Kidney (tissue), 14 donors: ENCODE measurements around the gene YBX1. TPM values are rescaled to one million over a fixed set of nuclear protein-coding genes. Genes with fewer than 3 reads are reported as not detected.

Source experiments
- DNase-seq, 5 donors: peaks; one replicate each; pipeline ENCODE4 v3.0.0-alpha.2; 2013 to 2020
- FAIRE-seq: peaks from 2 replicates; lab custom pipeline; 2012; peaks lifted over from hg19 to GRCh38; lab: Jason Lieb, UNC
- H3K27ac ChIP-seq, 2 donors: one replicate each; pipeline ENCODE4 v1.7.0; 2013; ENCODE audit warnings: low read depth in 2 of 2, low read length in 2 of 2, inconsistent platforms in 1 of 2
- H3K27me3 ChIP-seq: one replicate; pipeline ENCODE4 v1.7.1; 2013; ENCODE audit warnings: low read length, inconsistent platforms; ENCODE audit not compliant: control insufficient read depth, insufficient read depth
- H3K36me3 ChIP-seq, 3 donors: one replicate each; pipeline versions ENCODE4 v1.7.0 to v1.7.1; 2013; ENCODE audit warnings: low read length in 3 of 3, control low read depth in 1 of 3, inconsistent platforms in 1 of 3; ENCODE audit not compliant: insufficient read depth in 3 of 3, control insufficient read depth in 2 of 3
- H3K4me1 ChIP-seq, 3 donors: one replicate each; pipeline versions ENCODE4 v1.7.0 to v1.7.1; 2013; ENCODE audit warnings: low read length in 3 of 3, inconsistent platforms in 1 of 3, low read depth in 1 of 3; ENCODE audit not compliant: control insufficient read depth in 2 of 3, insufficient read depth in 2 of 3
- H3K4me3 ChIP-seq, 3 donors: one replicate each; pipeline versions ENCODE4 v1.7.0 to v1.8.1; 2013; ENCODE audit warnings: low read length in 3 of 3, control low read depth in 1 of 3, inconsistent platforms in 1 of 3
- H3K9ac ChIP-seq, 3 donors: one replicate each; pipeline versions ENCODE4 v1.7.0 to v1.7.1; 2013; ENCODE audit warnings: low read length in 3 of 3, control low read depth in 1 of 3, inconsistent platforms in 1 of 3
- H3K9me3 ChIP-seq, 3 donors: one replicate each; pipeline versions ENCODE4 v1.7.0 to v1.7.1; 2013; ENCODE audit warnings: low read length in 3 of 3, control low read depth in 1 of 3, inconsistent platforms in 1 of 3; ENCODE audit not compliant: control insufficient read depth in 2 of 3, insufficient read depth in 1 of 3
- intact Hi-C: fragments of 100-400 bp; cut with DNase I; formaldehyde crosslinking; loops from one replicate; pipeline ENCODE4 v1.11.1; 2022
- polyA plus RNA-seq: library from polyadenylated mRNA; stranded (reverse); fragments of 350-450 nt; fragmentation: Illumina TruSeq; extraction: RNeasy Lipid Tissue Mini Kit (QIAGEN cat#74804); gene quantifications from one replicate; pipeline ENCODE4 v1.2.3, GENCODE V29; 2014; ENCODE audit warnings: low read depth, low replicate concordance; ENCODE audit not compliant: insufficient read depth
- total RNA-seq: library from RNA; stranded (reverse); fragmentation: NEBNext Ultra II Directional; extraction: Animal tissue kit (Norgen Biotek cat#: 25700); gene quantifications from one replicate; pipeline ENCODE4 v1.2.1, GENCODE V29; 2021
- TF ChIP-seq, protein P1 (sequence below): IDR thresholded peaks from 3 replicates; pipeline ENCODE4 v1.5.1; 2012; ENCODE audit warnings: mild to moderate bottlenecking, moderate library complexity, borderline replicate concordance; ENCODE audit not compliant: insufficient read depth; ENCODE audit errors: extremely low read depth
- donor health status: control.
- donor health status: control.
- donor health status: control.
- donor health status: control.
- donor health status: control.
- donor health status: DM: yes; HTN: yes; CAD: no.
- donor health status: Normal renal cell carcinoma (clear cell type).

Gene YBX1
- total and polyA plus RNA-seq, 2 donors from 2014 or later = 395 to 418 TPM

DNA sequence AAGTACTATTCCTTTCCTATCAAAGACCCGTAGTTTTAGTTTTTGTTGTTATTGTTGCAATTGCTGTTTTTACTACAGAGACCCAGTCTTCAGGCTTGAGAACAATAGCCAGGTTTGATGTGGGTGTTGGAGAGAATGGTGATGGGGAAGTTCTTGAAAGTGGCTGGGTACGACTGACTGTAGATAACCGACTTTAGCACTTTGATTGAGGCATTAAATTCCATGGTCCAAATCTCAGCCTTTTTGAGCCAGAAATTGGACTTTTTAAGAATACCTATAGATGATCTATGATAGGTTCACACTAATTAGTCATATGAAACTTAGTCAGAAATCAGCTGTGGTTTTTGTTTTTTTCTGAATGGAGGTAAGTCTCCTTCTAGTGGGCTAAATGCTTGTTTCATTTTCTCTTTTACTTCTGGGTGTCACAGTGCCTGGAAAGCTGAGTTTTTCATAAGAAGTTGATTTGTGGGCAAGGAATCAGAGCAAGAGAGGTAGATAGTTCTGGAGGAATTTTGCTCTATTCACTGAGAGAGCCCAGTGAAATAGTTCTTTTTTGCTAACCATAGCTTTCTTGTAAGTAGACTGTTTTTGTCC, 21.2 kb upstream of the YBX1 start:
- peaks cover 0 to 7% (median 5%) of the 10 kb centered on the region in 3 donors for H3K4me1 ChIP-seq
- no peak overlapping the region for H3K27ac ChIP-seq
- no peaks in the 10 kb centered on the region for H3K27me3 ChIP-seq
- FAIRE-seq (no peak), DNase-seq (no peak)
- intact Hi-C loops = no loop called here
- H3K9me3 ChIP-seq = no peaks in the 10 kb centered on the region
- H3K36me3 ChIP-seq = peaks cover 0 to 15% (median 13%) of the 10 kb centered on the region in 3 donors
- H3K4me3 ChIP-seq = no peak overlapping the region
- TF ChIP-seq, protein P1, sequence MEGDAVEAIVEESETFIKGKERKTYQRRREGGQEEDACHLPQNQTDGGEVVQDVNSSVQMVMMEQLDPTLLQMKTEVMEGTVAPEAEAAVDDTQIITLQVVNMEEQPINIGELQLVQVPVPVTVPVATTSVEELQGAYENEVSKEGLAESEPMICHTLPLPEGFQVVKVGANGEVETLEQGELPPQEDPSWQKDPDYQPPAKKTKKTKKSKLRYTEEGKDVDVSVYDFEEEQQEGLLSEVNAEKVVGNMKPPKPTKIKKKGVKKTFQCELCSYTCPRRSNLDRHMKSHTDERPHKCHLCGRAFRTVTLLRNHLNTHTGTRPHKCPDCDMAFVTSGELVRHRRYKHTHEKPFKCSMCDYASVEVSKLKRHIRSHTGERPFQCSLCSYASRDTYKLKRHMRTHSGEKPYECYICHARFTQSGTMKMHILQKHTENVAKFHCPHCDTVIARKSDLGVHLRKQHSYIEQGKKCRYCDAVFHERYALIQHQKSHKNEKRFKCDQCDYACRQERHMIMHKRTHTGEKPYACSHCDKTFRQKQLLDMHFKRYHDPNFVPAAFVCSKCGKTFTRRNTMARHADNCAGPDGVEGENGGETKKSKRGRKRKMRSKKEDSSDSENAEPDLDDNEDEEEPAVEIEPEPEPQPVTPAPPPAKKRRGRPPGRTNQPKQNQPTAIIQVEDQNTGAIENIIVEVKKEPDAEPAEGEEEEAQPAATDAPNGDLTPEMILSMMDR = no peak
- H3K9ac ChIP-seq = no peak overlapping the region

DNA sequence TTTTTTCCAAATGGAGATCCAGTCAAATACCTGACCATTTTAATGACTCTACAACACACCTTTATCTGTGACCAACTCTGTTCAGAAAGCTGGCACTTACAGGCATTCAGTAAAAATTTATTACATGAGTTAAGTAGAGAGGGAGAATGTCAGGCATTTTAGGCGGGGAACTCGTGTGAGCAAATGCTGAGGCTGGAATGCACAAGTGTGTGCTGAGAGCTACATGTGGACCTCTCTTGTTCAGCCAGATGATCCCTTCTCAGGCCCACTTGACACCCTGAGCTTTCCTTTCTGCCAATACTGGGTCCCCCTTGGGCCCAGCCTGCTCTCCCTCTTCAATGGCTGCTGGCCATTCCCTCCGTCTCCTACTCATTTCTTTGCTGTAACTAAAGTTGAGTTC, 12.3 kb upstream of the YBX1 start:
- Histone ChIP-seq H3K27me3 (no peaks in the 10 kb centered on the region), H3K4me3 (no peak overlapping the region), H3K27ac (no peak overlapping the region), H3K9me3 (no peaks in the 10 kb centered on the region), H3K9ac (no peak overlapping the region), H3K36me3 (peaks cover 3 to 26% (median 25%) of the 10 kb centered on the region in 3 donors), H3K4me1 (no peaks in the 10 kb centered on the region)
- intact Hi-C loops = no loop called here
- DNase-seq (peak in 2 of 5 donors; percentile 33 to 47), FAIRE-seq (no peak)
- TF ChIP-seq, protein P1 = no peak

DNA sequence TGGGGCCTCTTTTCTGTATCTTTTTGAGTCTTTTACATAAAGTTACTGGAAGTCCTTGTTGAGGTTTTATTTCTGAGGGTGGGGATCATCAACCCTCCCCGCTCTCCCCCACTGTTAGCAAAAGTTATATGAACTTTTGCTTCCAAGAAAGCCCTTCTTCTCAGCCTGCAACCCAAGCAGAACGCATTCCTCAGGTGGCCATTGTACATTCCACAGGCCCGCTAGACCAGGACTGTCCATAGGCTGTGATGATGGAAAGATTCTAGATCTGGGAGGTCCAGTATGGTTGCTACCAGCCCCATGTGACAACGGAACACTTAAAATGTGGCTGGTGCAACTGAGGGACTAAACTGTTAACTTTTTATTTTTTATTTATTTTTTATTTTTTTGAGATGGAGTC, 11.8 kb upstream of the YBX1 start:
- intact Hi-C loops = no loop called here
- TF ChIP-seq, protein P1 = no peak
- Histone ChIP-seq H3K27me3 (no peaks in the 10 kb centered on the region), H3K4me1 (no peaks in the 10 kb centered on the region), H3K36me3 (peaks cover 3 to 30% (median 24%) of the 10 kb centered on the region in 3 donors), H3K4me3 (no peak overlapping the region), H3K9ac (no peak overlapping the region), H3K9me3 (no peaks in the 10 kb centered on the region), H3K27ac (no peak overlapping the region)
- DNase-seq (peak in 3 of 5 donors; percentile 42 to 69 (median 55)), FAIRE-seq (no peak)
